ENCODE measurements around the gene DDX46. TPM values are rescaled to one million over a fixed set of nuclear protein-coding genes. Genes with fewer than 3 reads are reported as not detected.

The DDX46 gene
- total RNA-seq, 1 donor from 2014 or later: 37.4 TPM

- TF ChIP-seq, protein P1, sequence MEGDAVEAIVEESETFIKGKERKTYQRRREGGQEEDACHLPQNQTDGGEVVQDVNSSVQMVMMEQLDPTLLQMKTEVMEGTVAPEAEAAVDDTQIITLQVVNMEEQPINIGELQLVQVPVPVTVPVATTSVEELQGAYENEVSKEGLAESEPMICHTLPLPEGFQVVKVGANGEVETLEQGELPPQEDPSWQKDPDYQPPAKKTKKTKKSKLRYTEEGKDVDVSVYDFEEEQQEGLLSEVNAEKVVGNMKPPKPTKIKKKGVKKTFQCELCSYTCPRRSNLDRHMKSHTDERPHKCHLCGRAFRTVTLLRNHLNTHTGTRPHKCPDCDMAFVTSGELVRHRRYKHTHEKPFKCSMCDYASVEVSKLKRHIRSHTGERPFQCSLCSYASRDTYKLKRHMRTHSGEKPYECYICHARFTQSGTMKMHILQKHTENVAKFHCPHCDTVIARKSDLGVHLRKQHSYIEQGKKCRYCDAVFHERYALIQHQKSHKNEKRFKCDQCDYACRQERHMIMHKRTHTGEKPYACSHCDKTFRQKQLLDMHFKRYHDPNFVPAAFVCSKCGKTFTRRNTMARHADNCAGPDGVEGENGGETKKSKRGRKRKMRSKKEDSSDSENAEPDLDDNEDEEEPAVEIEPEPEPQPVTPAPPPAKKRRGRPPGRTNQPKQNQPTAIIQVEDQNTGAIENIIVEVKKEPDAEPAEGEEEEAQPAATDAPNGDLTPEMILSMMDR (IDR thresholded peaks at IDR 0.05): no peak
- ATAC-seq: no peak
- Histone ChIP-seq H3K27ac (no peak overlapping the region), H3K27me3 (no peaks in the 10 kb centered on the region), H3K9me3 (no peaks in the 10 kb centered on the region), H3K4me3 (no peak overlapping the region), H3K36me3 (peaks cover 90% of the 10 kb centered on the region), H3K4me1 (no peaks in the 10 kb centered on the region)
- DNase-seq: no peak
- intact Hi-C loops (cut with DNase I): no loop called here
These were observed 54.8 kb downstream of the DDX46 start for GRCh38 chr5:134813407-134813806.

- Histone ChIP-seq H3K36me3 (peaks cover 90% of the 10 kb centered on the region), H3K4me1 (no peaks in the 10 kb centered on the region), H3K27ac (no peak overlapping the region), H3K27me3 (no peaks in the 10 kb centered on the region), H3K4me3 (no peak overlapping the region), H3K9me3 (no peaks in the 10 kb centered on the region)
- ATAC-seq (no peak), DNase-seq (no peak)
- TF ChIP-seq, protein P1 (IDR thresholded peaks at IDR 0.05): no peak
- intact Hi-C loops (cut with DNase I): no loop called here
These were observed 55.2 kb downstream of the DDX46 start for GRCh38 chr5:134813827-134814226.

GRCh38 chr5:134817006-134817405 is 58.4 kb downstream of the DDX46 start:
- Histone ChIP-seq H3K4me3 (no peak overlapping the region), H3K27ac (no peak overlapping the region), H3K9me3 (no peaks in the 10 kb centered on the region), H3K36me3 (peaks cover 90% of the 10 kb centered on the region), H3K4me1 (no peaks in the 10 kb centered on the region), H3K27me3 (no peaks in the 10 kb centered on the region)
- TF ChIP-seq, protein P1 (IDR thresholded peaks at IDR 0.05): no peak
- no peak for ATAC-seq
- no peak for DNase-seq
- intact Hi-C loops (cut with DNase I): no loop called here

DNA sequence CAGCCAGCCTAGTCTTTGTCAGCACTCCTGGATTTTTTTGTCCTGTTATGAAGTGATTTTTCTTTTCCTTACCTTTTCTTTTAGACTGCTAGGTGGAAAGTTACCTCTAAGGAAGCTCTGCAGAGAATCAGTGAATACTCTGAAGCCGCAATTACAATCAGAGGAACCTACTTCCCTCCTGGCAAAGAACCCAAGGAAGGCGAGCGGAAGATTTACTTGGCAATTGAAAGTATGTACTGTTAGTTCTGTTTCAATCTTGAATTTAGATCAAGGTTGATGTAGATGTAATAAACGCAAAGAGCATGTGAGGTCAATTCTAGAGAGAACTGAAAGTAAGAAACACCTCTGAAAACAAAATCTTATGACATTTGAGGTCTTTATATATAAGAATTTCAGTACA is 60.2 kb downstream of the DDX46 start:
- Histone ChIP-seq H3K27me3 (no peaks in the 10 kb centered on the region), H3K4me3 (no peak overlapping the region), H3K9me3 (no peaks in the 10 kb centered on the region), H3K27ac (no peak overlapping the region), H3K36me3 (peaks cover 87% of the 10 kb centered on the region), H3K4me1 (no peaks in the 10 kb centered on the region)
- intact Hi-C loops (cut with DNase I): no loop called here
- ATAC-seq (no peak), DNase-seq (no peak)
- TF ChIP-seq, protein P1 (IDR thresholded peaks at IDR 0.05): no peak

DNA sequence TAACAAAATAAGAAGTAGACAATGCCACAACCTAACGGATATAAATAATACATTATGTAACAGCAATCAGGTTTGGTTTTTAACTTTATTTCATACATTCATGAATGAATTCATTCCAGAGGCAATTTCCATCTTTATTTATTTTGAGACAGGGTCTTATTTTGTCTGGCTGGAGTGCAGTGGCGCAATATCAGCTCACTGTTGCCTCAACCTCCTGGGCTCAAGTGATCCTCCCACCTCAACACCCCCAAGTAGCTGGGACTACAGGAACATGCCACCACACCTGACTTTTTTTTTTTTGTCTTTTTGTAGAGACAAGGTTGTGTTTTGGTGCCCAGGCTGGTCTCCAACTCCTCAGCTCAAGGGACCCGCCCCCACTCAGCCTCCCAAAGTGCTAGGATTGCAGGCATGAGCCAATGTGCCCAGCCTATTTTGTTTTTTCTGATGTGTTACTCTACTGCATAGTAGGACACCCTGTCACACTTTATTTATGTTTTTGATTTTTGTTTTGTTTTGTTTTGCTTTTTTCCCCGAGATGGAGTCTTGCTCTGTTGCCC is 60.9 kb downstream of the DDX46 start:
- intact Hi-C loops (cut with DNase I): no loop called here
- DNase-seq: peak; percentile 72
- H3K36me3 ChIP-seq: peaks cover 84% of the 10 kb centered on the region

More for the DNA sequence above, 60.9 kb downstream of the DDX46 start:
- no peak overlapping the region for H3K4me3 ChIP-seq
- TF ChIP-seq, protein P1 (IDR thresholded peaks at IDR 0.05): no peak
- H3K27me3 ChIP-seq: no peaks in the 10 kb centered on the region
- H3K9me3 ChIP-seq: no peaks in the 10 kb centered on the region
- ATAC-seq: peak; percentile 52
- no peaks in the 10 kb centered on the region for H3K4me1 ChIP-seq
- H3K27ac ChIP-seq: no peak overlapping the region
